ENCODE measurements around the gene IRF6. TPM values are rescaled to one million over a fixed set of nuclear protein-coding genes. Genes with fewer than 3 reads are reported as not detected.

IRF6 gene
- total RNA-seq, 1 donor from 2014 or later, result 23.4 TPM

DNA sequence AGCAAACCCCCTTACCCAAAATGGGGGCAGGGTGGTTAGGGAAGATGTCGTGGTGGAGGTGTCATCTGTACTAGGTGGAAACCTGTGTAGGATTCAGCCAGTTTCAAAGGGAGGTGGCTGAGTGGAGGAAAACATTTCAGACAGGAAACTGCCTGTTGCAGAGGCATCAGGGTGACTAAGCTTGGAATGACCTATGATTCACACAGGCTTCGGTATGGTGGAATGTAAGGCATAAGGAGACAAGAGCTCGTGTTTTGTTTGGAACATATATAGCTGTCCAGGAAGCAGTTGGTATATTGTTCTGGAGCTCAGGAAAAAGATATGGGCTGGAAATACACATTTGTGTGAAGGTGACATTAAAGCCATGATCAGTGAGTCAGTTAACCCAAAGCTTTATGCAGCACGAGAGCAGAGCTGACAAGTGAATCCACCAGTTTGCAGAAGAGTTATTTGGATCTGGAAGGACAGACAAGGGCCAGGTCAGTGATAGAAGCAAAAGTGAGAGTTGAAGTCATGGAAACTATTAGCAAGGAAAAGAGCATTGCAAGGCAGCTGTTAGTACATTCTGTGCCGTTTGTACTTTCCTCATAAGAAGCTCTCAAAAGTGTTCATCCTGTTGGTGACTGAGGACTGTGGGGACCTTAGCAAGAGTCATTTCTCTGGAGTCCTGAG lies 34.1 kb upstream of the IRF6 start:
- H3K36me3 Mint-ChIP-seq (ENCODE audit: insufficient read depth), result peaks cover 11% of the 10 kb centered on the region
- no peaks in the 10 kb centered on the region for H3K4me1 Mint-ChIP-seq (ENCODE audit: low read depth)
- H3K9me3 Mint-ChIP-seq (ENCODE audit: low read depth), result no peaks in the 10 kb centered on the region
- no peaks in the 10 kb centered on the region for H3K27me3 Mint-ChIP-seq
- no peak overlapping the region for H3K27ac Mint-ChIP-seq
- H3K4me3 Mint-ChIP-seq (ENCODE audit: low read depth), result no peak overlapping the region
- TF ChIP-seq, protein P1, sequence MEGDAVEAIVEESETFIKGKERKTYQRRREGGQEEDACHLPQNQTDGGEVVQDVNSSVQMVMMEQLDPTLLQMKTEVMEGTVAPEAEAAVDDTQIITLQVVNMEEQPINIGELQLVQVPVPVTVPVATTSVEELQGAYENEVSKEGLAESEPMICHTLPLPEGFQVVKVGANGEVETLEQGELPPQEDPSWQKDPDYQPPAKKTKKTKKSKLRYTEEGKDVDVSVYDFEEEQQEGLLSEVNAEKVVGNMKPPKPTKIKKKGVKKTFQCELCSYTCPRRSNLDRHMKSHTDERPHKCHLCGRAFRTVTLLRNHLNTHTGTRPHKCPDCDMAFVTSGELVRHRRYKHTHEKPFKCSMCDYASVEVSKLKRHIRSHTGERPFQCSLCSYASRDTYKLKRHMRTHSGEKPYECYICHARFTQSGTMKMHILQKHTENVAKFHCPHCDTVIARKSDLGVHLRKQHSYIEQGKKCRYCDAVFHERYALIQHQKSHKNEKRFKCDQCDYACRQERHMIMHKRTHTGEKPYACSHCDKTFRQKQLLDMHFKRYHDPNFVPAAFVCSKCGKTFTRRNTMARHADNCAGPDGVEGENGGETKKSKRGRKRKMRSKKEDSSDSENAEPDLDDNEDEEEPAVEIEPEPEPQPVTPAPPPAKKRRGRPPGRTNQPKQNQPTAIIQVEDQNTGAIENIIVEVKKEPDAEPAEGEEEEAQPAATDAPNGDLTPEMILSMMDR (IDR thresholded peaks at IDR 0.05; ENCODE audit: unreplicated experiment), result no peak
- no peak for DNase-seq (ENCODE audit: low spot score, unreplicated experiment)

DNA sequence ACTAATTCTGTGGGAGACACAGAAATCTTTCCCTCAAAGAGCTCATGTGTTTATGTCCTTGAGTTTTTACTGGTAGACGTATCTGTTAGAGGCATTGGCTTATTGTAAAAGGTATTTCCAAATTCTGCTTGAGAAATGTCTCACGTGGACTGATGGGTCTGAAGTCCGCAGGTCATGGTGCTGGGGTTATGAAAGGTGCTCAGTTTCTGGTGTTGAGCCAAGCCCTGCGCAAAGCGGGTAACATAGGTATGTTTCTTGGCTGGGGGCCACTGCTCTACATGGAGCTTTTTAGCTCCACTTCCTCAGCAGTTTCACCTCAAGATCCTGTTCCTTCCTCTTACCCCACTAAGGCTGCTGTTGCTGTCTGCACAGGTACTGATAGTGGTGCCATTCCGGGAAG lies 32.6 kb upstream of the IRF6 start:
- H3K27me3 Mint-ChIP-seq, result no peaks in the 10 kb centered on the region
- H3K36me3 Mint-ChIP-seq (ENCODE audit: insufficient read depth), result peaks cover 16% of the 10 kb centered on the region
- no peaks in the 10 kb centered on the region for H3K9me3 Mint-ChIP-seq (ENCODE audit: low read depth)
- TF ChIP-seq, protein P1 (IDR thresholded peaks at IDR 0.05; ENCODE audit: unreplicated experiment), result no peak
- no peak overlapping the region for H3K27ac Mint-ChIP-seq
- H3K4me1 Mint-ChIP-seq (ENCODE audit: low read depth), result no peaks in the 10 kb centered on the region
- no peak for DNase-seq (ENCODE audit: low spot score, unreplicated experiment)
- no peak overlapping the region for H3K4me3 Mint-ChIP-seq (ENCODE audit: low read depth)

DNA sequence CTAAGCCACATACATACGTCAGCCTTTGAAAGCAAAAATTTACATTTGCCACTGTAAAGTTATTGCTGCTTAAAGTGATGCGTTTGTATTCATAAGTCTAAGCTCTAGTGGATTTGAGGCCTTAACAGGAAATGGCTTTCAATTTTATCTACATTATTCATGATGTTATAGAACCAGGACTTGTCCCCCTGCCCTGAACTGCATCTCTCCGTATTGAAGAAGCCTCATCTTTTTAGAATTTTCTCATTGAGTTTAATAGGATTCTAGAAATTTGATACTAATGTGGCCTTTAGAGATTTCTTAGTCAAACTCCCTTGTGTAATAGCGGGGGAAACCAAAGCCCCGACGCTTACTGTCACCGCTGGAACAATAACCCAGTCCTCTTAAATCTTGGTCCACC lies 31.7 kb upstream of the IRF6 start:
- Mint-ChIP-seq H3K36me3 (ENCODE audit: insufficient read depth) (peaks cover 15% of the 10 kb centered on the region), H3K9me3 (ENCODE audit: low read depth) (no peaks in the 10 kb centered on the region), H3K4me3 (ENCODE audit: low read depth) (no peak overlapping the region), H3K27ac (no peak overlapping the region), H3K27me3 (no peaks in the 10 kb centered on the region), H3K4me1 (ENCODE audit: low read depth) (no peaks in the 10 kb centered on the region)
- no peak for DNase-seq (ENCODE audit: low spot score, unreplicated experiment)
- TF ChIP-seq, protein P1 (IDR thresholded peaks at IDR 0.05; ENCODE audit: unreplicated experiment), result no peak

DNA sequence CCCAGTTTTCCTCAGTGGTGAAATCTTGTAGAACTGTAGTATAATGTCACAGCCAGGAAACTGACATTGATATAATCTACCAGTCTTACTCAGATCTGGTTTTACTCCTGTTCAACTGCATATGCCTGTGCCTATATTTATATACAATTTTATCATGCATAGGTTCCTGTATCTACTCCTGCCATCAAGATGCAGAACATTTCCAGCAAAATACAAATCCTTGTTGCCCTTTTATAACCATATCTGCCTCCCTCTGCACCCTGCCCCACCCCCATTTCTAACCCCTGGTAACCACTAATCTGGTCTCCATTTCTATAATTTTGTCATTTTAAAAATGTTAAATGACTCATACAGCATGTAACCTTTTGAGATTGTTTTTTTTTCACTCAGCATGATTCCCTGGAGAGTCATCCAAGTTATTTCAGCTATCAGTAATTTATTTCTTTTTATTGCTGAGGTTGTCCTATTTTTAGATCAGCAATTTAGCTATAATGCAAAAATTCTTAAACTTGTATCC lies 29.9 kb upstream of the IRF6 start:
- H3K27me3 Mint-ChIP-seq, result no peaks in the 10 kb centered on the region
- H3K36me3 Mint-ChIP-seq (ENCODE audit: insufficient read depth), result peaks cover 16% of the 10 kb centered on the region
- no peak for DNase-seq (ENCODE audit: low spot score, unreplicated experiment)
- no peaks in the 10 kb centered on the region for H3K4me1 Mint-ChIP-seq (ENCODE audit: low read depth)
- no peak overlapping the region for H3K27ac Mint-ChIP-seq
- H3K4me3 Mint-ChIP-seq (ENCODE audit: low read depth), result no peak overlapping the region
- TF ChIP-seq, protein P1 (IDR thresholded peaks at IDR 0.05; ENCODE audit: unreplicated experiment), result no peak
- H3K9me3 Mint-ChIP-seq (ENCODE audit: low read depth), result no peaks in the 10 kb centered on the region

DNA sequence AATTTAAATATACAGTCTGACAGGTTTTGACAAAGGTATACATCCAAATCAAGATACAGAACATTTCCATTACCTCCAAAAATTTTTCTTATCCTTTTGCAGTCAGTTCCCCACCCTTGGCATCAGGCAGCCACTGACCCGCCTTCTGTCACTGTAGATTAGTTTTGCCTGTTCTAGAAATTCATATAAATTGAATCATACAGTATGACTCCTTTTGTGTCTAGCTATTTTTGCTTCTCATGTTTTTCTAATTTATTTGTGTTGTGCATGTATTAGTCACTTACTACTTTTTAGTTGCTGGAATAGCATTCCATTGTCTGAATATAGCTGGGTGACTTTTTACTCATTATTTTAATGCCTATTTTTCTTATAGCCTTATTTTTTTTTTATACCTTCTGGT lies 25.7 kb upstream of the IRF6 start:
- Mint-ChIP-seq H3K4me1 (ENCODE audit: low read depth) (peaks cover 6% of the 10 kb centered on the region), H3K27me3 (no peaks in the 10 kb centered on the region), H3K4me3 (ENCODE audit: low read depth) (no peak overlapping the region), H3K9me3 (ENCODE audit: low read depth) (peaks cover 4% of the 10 kb centered on the region), H3K27ac (no peak overlapping the region), H3K36me3 (ENCODE audit: insufficient read depth) (peaks cover 16% of the 10 kb centered on the region)
- DNase-seq (ENCODE audit: low spot score, unreplicated experiment), result no peak
- TF ChIP-seq, protein P1 (IDR thresholded peaks at IDR 0.05; ENCODE audit: unreplicated experiment), result no peak

Measured in progenitor cell of endocrine pancreas (in vitro differentiated cells).